HepG2 (cell line): ENCODE data around the gene COL27A1. TPM values are rescaled to one million over a fixed set of nuclear protein-coding genes. Genes with fewer than 3 reads are reported as not detected.

Experiments
- AKAP8 ChIP-seq: sonication (generic); formaldehyde crosslinking; IDR thresholded peaks from 2 replicates; pipeline ENCODE4 v1.5.1; 2020; ENCODE audit warnings: mild to moderate bottlenecking, missing genetic modification reagents
- BCL6 ChIP-seq: IDR thresholded peaks from 2 replicates; pipeline ENCODE4 v1.6.1; 2016; ENCODE audit warnings: missing genetic modification reagents, missing compliant biosample characterization
- CCAR2 ChIP-seq: fragments of 200-400 bp; formaldehyde crosslinking; optimal IDR thresholded peaks from 2 replicates; pipeline ENCODE3; 2018; ENCODE audit warnings: low read depth, mild to moderate bottlenecking, low read length, moderate library complexity
- ELF3 ChIP-seq: IDR thresholded peaks from 2 replicates; pipeline ENCODE4 v1.6.1; 2016; ENCODE audit warnings: missing genetic modification reagents, missing compliant biosample characterization
- FOSL2 ChIP-seq: sonication (generic); formaldehyde crosslinking; IDR thresholded peaks from 2 replicates; pipeline ENCODE4 v1.4.0; 2020; ENCODE audit warnings: missing genetic modification reagents
- FOXK2 ChIP-seq: fragments of 450-650 bp; IDR thresholded peaks from 2 replicates; pipeline ENCODE4 v1.6.1; 2016
- IRF2 ChIP-seq: IDR thresholded peaks from 2 replicates; pipeline ENCODE4 v1.6.1; 2018; ENCODE audit warnings: missing genetic modification reagents, missing compliant biosample characterization
- KMT2A ChIP-seq: sonication (generic); formaldehyde crosslinking; IDR thresholded peaks from 2 replicates; pipeline ENCODE4 v1.4.0; 2020; ENCODE audit warnings: missing genetic modification reagents
- LBX2 ChIP-seq: sonication (generic); formaldehyde crosslinking; IDR thresholded peaks from 2 replicates; pipeline ENCODE4 v1.5.0; 2020; ENCODE audit warnings: missing genetic modification reagents, mild to moderate bottlenecking, borderline replicate concordance
- MEF2D ChIP-seq: sonication (generic); formaldehyde crosslinking; IDR thresholded peaks from 2 replicates; pipeline ENCODE4 v1.5.1; 2020; ENCODE audit warnings: mild to moderate bottlenecking, missing genetic modification reagents
- PLRG1 ChIP-seq: fragments of 450-650 bp; conservative IDR thresholded peaks from 2 replicates; pipeline ENCODE4 v1.6.1; 2016
- SAP130 ChIP-seq: IDR thresholded peaks from 2 replicates; pipeline ENCODE4 v1.6.1; 2016; ENCODE audit warnings: low read depth
- ZFAT ChIP-seq: sonication (generic); formaldehyde crosslinking; conservative IDR thresholded peaks from 2 replicates; pipeline ENCODE4 v1.8.1; 2023; ENCODE audit warnings: missing genetic modification reagents, inconsistent platforms
- ZNF207 ChIP-seq: fragments of 450-650 bp; IDR thresholded peaks from 2 replicates; pipeline ENCODE4 v1.6.1; 2016; ENCODE audit warnings: antibody characterized with exemption, borderline replicate concordance
- ZNF331 ChIP-seq: sonication (generic); formaldehyde crosslinking; IDR thresholded peaks from 2 replicates; pipeline ENCODE4 v1.4.0; 2020; ENCODE audit warnings: missing genetic modification reagents
- ZNF614 ChIP-seq: IDR thresholded peaks from 2 replicates; pipeline ENCODE4 v1.6.1; 2018; ENCODE audit warnings: missing biosample characterization, missing genetic modification reagents, inconsistent platforms, borderline replicate concordance
- ZNF703 ChIP-seq: sonication (generic); formaldehyde crosslinking; IDR thresholded peaks from 2 replicates; pipeline ENCODE4 v1.5.1; 2020; ENCODE audit warnings: missing genetic modification reagents, mild to moderate bottlenecking, moderate library complexity, borderline replicate concordance
- ZNF704 ChIP-seq: sonication (generic); formaldehyde crosslinking; IDR thresholded peaks from 2 replicates; pipeline ENCODE4 v1.8.1; 2023; ENCODE audit warnings: mild to moderate bottlenecking, inconsistent platforms, moderate library complexity, missing genetic modification reagents, borderline replicate concordance
- ZNF790 ChIP-seq: sonication (generic); formaldehyde crosslinking; IDR thresholded peaks from 2 replicates; pipeline ENCODE4 v1.8.0; 2022; ENCODE audit warnings: missing genetic modification reagents, mild to moderate bottlenecking, borderline replicate concordance
- ZNF841 ChIP-seq: sonication (generic); formaldehyde crosslinking; IDR thresholded peaks from 2 replicates; pipeline ENCODE4 v1.8.1; 2023; ENCODE audit warnings: missing genetic modification reagents, borderline replicate concordance
- ZNF891 ChIP-seq: sonication (generic); formaldehyde crosslinking; IDR thresholded peaks from 2 replicates; pipeline ENCODE4 v1.5.0; 2020; ENCODE audit warnings: mild to moderate bottlenecking, missing genetic modification reagents
- polyA plus RNA-seq, 8 experiments: library from polyadenylated mRNA; depleted of rRNA in 3 of 8; stranded (reverse) in 7 of 8; unstranded in 1 of 8; fragments of >200 nt; fragmentation: Illumina TruSeq in 4 of 8; extraction: Trizol in 4 of 8; gene quantifications; 2 replicates each; pipeline versions ENCODE4 v1.2.1 to v1.2.3, GENCODE V29; 2011 to 2016; ENCODE audit warnings: low read depth in 4 of 8, missing spikeins in 1 of 8, mixed read lengths in 1 of 8; ENCODE audit not compliant: insufficient read depth in 1 of 8
- total RNA-seq, 5 experiments: library from RNA; depleted of rRNA; stranded (reverse); fragments of >200 nt; fragmentation: Illumina TruSeq; extraction: Trizol; gene quantifications; 2 replicates each; pipeline ENCODE4 v1.2.3, GENCODE V29; 2016; ENCODE audit warnings: low read depth in 1 of 5
- TF ChIP-seq, protein P1 (sequence below): sonication (generic); formaldehyde crosslinking; IDR thresholded peaks from 2 replicates; pipeline ENCODE4 v1.5.0; 2020; ENCODE audit warnings: missing genetic modification reagents
- TF ChIP-seq, protein P2 (sequence below): sonication (generic); formaldehyde crosslinking; IDR thresholded peaks from 2 replicates; pipeline ENCODE4 v1.4.0; 2020; ENCODE audit warnings: mild to moderate bottlenecking, low read depth, missing genetic modification reagents
- TF ChIP-seq, protein P3 (sequence below): sonication (generic); formaldehyde crosslinking; IDR thresholded peaks from 2 replicates; pipeline ENCODE4 v1.8.0; 2023; ENCODE audit warnings: mild to moderate bottlenecking, missing genetic modification reagents

Gene COL27A1
- total and polyA plus RNA-seq, 2 of the 13 experiments (the other 11 are each of a cell fraction or from before 2014, with no cell fraction given) = 71.3 to 89.1 TPM

- TF ChIP-seq MEF2D (CRISPR knock-in tag) = 0 out of 2 replicates have a peak, but pooled peaks have one; percentile 28
- TF ChIP-seq ZNF704 (CRISPR knock-in tag) = no peak
- TF ChIP-seq ZNF790 = no peak
- peak; percentile 62; the same call in 1 of the 2 replicates for TF ChIP-seq ELF3 (CRISPR knock-in tag)
- peak; percentile 48; the same call in 1 of the 2 replicates for TF ChIP-seq KMT2A (CRISPR knock-in tag)
- TF ChIP-seq LBX2 (CRISPR knock-in tag) = no peak
- TF ChIP-seq ZNF841 (CRISPR knock-in tag) = no peak
- no peak for TF ChIP-seq PLRG1
- TF ChIP-seq ZFAT (CRISPR knock-in tag) = no peak
- TF ChIP-seq ZNF614 (CRISPR knock-in tag) = 0 out of 2 replicates have a peak, but pooled peaks have one; percentile 58
- no peak for TF ChIP-seq ZNF207
- no peak for TF ChIP-seq ZNF891 (CRISPR knock-in tag)
- TF ChIP-seq, protein P1, sequence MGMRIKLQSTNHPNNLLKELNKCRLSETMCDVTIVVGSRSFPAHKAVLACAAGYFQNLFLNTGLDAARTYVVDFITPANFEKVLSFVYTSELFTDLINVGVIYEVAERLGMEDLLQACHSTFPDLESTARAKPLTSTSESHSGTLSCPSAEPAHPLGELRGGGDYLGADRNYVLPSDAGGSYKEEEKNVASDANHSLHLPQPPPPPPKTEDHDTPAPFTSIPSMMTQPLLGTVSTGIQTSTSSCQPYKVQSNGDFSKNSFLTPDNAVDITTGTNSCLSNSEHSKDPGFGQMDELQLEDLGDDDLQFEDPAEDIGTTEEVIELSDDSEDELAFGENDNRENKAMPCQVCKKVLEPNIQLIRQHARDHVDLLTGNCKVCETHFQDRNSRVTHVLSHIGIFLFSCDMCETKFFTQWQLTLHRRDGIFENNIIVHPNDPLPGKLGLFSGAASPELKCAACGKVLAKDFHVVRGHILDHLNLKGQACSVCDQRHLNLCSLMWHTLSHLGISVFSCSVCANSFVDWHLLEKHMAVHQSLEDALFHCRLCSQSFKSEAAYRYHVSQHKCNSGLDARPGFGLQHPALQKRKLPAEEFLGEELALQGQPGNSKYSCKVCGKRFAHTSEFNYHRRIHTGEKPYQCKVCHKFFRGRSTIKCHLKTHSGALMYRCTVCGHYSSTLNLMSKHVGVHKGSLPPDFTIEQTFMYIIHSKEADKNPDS (CRISPR knock-in tag) = no peak
- no peak for TF ChIP-seq AKAP8 (CRISPR knock-in tag)
- TF ChIP-seq IRF2 (CRISPR knock-in tag) = peak; percentile 80
- TF ChIP-seq CCAR2 = no peak
- peak; percentile 74; the same call in 1 of the 2 replicates for TF ChIP-seq SAP130 (CRISPR knock-in tag)
- no peak for TF ChIP-seq FOXK2
- peak; percentile 77; the same call in 1 of the 2 replicates for TF ChIP-seq ZNF331 (CRISPR knock-in tag)
- TF ChIP-seq, protein P2, sequence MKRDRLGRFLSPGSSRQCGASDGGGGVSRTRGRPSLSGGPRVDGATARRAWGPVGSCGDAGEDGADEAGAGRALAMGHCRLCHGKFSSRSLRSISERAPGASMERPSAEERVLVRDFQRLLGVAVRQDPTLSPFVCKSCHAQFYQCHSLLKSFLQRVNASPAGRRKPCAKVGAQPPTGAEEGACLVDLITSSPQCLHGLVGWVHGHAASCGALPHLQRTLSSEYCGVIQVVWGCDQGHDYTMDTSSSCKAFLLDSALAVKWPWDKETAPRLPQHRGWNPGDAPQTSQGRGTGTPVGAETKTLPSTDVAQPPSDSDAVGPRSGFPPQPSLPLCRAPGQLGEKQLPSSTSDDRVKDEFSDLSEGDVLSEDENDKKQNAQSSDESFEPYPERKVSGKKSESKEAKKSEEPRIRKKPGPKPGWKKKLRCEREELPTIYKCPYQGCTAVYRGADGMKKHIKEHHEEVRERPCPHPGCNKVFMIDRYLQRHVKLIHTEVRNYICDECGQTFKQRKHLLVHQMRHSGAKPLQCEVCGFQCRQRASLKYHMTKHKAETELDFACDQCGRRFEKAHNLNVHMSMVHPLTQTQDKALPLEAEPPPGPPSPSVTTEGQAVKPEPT (CRISPR knock-in tag) = 0 out of 2 replicates have a peak, but pooled peaks have one; percentile 33
- TF ChIP-seq FOSL2 (CRISPR knock-in tag) = peak; percentile 65
- no peak for TF ChIP-seq ZNF703 (CRISPR knock-in tag)
- TF ChIP-seq, protein P3, sequence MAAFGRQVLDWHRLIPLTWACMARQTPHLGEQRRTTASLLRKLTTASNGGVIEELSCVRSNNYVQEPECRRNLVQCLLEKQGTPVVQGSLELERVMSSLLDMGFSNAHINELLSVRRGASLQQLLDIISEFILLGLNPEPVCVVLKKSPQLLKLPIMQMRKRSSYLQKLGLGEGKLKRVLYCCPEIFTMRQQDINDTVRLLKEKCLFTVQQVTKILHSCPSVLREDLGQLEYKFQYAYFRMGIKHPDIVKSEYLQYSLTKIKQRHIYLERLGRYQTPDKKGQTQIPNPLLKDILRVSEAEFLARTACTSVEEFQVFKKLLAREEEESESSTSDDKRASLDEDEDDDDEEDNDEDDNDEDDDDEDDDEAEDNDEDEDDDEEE = 0 out of 2 replicates have a peak, but pooled peaks have one; percentile 54
- TF ChIP-seq BCL6 (CRISPR knock-in tag) = peak; percentile 77
These were observed 47.1 kb upstream of the COL27A1 start (continued) for GRCh38 chr9:114108016-114108833.
